RWPE1 (cell line): Measurements from ENCODE around the gene SEMA3B.

Experiments used
- CTCF ChIA-PET: fragments of 350-600 bp; sonication (Branson Sonifier 250); formaldehyde crosslinking; extraction: SDS; loops from one replicate; lab custom pipeline; 2021; lab: Yijun Ruan, JAX
- POLR2A ChIA-PET: fragments of 400-600 bp; formaldehyde crosslinking; extraction: SDS; loops from one replicate; lab custom pipeline; 2020; ENCODE audit warnings: antibody characterized with exemption; ENCODE audit not compliant: low non-redundant PET; lab: Yijun Ruan, JAX
- DNase-seq: peaks from one replicate; pipeline ENCODE4 v3.0.0; 2012; ENCODE audit warnings: low spot score
- H3K27ac ChIP-seq: fragments of 450-650 bp; 2 replicates; pipeline ENCODE4 v1.5.1; 2017
- TF ChIP-seq, protein P1 (sequence below): fragments of 450-650 bp; conservative IDR thresholded peaks from 2 replicates; pipeline ENCODE4 v1.5.1; 2017; ENCODE audit warnings: low read depth, mild to moderate bottlenecking

The SEMA3B gene

DNA sequence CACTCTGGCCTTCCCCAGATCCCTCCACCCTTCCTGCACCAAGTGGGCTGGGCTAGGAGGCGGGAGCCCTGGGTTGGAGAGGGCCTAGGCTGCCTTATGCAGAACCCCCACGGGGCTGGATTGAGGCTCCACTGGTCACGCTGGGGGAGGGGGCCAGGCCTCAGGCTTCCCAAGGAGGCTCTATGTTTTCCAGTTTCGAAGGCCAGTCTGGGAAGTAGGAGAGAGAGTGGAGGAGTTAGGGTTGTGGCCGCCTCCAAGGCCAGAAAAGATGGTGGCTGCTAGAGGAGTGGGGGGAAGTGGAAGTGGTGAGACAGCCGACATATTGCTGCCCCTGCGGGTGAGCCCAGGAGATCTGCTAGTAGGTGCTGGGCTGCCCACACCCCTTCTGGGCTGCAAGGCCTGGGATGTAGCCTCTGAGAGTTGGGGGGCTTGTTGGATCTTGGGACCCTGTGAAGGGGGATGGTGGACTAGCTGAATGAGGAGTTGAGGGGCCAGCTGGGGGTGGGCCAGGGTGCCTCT lies 31.8 kb upstream of the SEMA3B start:
- H3K27ac ChIP-seq: peak overlapping the region; percentile 100
- TF ChIP-seq, protein P1, sequence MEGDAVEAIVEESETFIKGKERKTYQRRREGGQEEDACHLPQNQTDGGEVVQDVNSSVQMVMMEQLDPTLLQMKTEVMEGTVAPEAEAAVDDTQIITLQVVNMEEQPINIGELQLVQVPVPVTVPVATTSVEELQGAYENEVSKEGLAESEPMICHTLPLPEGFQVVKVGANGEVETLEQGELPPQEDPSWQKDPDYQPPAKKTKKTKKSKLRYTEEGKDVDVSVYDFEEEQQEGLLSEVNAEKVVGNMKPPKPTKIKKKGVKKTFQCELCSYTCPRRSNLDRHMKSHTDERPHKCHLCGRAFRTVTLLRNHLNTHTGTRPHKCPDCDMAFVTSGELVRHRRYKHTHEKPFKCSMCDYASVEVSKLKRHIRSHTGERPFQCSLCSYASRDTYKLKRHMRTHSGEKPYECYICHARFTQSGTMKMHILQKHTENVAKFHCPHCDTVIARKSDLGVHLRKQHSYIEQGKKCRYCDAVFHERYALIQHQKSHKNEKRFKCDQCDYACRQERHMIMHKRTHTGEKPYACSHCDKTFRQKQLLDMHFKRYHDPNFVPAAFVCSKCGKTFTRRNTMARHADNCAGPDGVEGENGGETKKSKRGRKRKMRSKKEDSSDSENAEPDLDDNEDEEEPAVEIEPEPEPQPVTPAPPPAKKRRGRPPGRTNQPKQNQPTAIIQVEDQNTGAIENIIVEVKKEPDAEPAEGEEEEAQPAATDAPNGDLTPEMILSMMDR: no peak
- no peak for DNase-seq
- ChIA-PET POLR2A (no interaction called here), CTCF (interaction anchor here (0.8 to 1.1 kb wide), 2 partner anchors 9 to 10 kb away, joined by 3 to 5 read pairs; no protein-coding TSS in a partner anchor)

DNA sequence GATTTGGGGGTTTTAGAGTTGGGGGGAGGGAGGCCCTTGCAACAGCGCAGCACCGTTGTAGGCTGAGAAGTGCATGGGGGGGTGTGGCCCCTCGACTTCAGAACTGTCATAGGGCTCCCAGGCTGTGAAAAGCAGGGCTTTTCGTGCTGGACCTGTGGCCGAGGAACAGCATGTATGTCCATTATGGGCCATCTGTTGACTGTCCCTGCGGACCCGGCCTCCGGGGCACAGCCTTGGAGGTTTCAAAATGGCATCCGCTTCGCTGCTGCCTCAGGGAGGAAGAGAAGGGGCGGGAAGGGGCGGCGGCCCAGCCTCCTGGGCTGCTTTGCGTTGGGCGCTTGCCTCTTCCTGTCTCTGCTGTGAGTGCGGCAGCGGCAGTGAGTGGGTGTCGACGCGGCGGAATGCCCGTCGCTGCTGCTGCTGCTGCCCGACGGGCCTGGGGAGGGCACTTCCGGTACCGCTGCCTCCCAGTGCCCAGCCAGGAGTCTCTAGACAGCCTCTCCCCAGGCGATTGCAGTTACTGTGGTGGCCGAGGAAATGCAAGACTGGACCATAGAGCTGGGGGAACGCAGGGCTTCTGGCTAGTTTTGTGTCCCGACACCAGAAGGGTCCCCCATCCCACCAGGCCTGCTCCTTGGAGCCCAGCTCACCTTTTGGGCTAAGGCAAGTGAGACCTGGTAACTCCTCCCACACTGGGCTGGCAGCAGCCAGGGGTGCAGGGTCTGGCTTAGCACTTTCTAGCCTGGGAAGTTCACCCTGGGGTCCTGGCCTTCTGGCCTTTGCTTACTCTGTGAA lies 31.0 kb upstream of the SEMA3B start:
- TF ChIP-seq, protein P1: no peak
- CTCF ChIA-PET: interaction anchor here (0.6 to 0.8 kb wide), 3 partner anchors 8 to 26 kb away, joined by 3 to 5 read pairs (median 3); no protein-coding TSS in a partner anchor
- peak overlapping the region; percentile 100 for H3K27ac ChIP-seq
- POLR2A ChIA-PET: interaction anchor here (0.5 to 0.6 kb wide), 2 partner anchors 9 to 42 kb away, joined by 3 read pairs; no protein-coding TSS in a partner anchor
- DNase-seq: peak; percentile 73

DNA sequence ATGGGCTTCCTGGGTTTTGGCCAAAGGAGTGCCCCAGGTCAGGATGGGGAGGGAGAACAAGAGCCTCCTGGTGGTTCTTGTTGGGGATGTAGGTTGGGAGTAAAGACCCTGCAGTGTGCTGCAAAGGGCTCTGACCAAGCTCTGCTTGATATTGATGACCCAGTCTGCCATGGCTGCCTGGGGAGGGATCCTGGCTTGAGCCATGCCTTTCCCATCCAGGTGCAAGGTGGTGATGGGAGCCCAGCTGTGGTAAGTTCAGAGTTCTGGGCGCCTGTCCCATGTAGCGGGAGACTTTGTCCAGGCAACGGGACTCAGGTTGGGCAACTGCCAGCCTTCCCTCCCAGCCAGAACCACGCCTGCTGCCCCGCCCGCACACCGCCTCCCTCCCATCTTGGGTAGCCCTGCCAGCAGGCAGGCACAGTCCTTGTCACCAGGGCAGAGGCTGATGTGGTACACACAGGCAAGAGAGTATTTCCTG lies 30.4 kb upstream of the SEMA3B start:
- DNase-seq: no peak
- POLR2A ChIA-PET: interaction anchor here (0.5 kb wide), 1 partner anchor 10 kb away, joined by 3 read pairs; no protein-coding TSS in a partner anchor
- CTCF ChIA-PET: no interaction called here
- TF ChIP-seq, protein P1: no peak
- peak overlapping the region; percentile 100 for H3K27ac ChIP-seq

DNA sequence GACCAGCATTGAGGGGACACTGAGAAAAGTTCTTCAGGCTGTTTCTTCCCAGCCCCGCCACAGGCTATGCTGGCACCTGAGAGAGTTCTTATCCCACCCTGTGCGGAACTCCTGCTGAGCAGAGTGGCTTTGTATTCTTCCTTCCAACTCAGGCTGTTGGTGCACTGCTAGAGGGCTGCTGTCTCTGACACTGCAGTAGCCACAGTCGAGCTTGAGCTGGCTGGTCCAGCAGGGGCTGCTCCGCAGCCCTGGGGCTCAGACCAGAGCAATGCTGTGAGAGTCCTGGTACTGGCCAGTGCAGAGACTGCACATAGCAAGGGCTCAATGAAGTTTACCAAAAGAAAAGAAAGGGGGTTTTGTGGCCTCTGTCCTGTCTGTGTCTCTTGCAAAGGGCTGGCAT lies 29.3 kb upstream of the SEMA3B start:
- H3K27ac ChIP-seq: peak overlapping the region; percentile 100
- POLR2A ChIA-PET: no interaction called here
- CTCF ChIA-PET: no interaction called here

DNA sequence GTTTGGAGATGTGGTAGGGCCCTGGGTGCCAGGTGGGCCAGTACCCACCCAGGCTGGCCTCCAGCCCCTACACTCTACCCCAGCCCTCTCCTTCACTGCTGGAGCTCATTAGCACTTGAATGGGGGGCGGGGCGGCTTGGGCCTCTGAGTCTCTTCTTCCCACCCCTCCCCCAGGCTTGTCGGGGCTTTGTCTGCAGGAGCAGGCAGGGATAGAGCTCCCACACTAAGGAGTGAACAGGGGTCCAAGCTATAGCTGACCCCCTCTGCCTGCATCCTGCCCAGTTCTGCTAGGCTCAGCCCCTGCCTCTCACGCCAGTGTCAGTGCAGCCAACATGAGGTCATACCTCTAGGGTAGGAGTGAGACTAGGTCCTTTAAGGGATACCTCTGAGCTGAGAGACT lies 27.8 kb upstream of the SEMA3B start:
- DNase-seq: no peak
- H3K27ac ChIP-seq: peak overlapping the region; percentile 100
- TF ChIP-seq, protein P1: no peak
- ChIA-PET CTCF (interaction anchor here (0.9 kb wide), 1 partner anchor 47 kb away, joined by 4 read pairs; no protein-coding TSS in a partner anchor), POLR2A (no interaction called here)

More for the DNA sequence above, 29.3 kb upstream of the SEMA3B start:
- no peak for DNase-seq
- TF ChIP-seq, protein P1: no peak

DNA sequence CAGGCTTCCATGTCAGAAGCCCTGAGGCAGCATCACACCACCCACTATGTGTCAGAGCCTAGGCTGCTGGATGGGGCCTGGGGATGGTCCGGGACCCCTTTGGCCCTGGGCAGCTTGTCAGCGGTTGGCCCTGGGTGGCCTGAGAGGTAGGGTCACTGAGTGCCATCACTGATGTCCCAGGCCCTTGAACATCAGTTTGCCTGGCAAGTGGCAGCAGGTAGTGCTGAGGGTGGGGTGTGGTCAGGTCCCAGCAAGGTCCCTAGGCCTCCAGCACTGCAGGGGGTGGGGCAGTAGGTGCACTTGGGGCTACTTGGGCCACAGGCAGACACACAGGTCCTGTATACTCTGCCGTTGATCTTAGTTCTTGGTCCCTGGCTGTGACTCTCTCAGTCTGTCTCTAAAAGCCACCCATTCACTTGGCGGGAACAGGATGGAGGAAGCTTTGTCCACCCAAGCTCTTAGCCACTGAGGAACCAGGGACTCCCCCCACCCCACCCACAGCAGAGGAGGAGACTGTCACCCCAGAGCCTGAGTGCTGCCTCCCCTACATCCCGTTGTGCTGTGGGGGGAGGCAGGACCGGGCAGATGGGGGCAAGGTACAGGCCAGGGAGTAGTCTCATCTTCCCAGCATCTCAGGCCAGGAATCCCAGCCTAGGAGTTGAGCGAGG lies 27.1 kb upstream of the SEMA3B start:
- CTCF ChIA-PET: interaction anchor here (0.5 to 0.9 kb wide), 2 partner anchors 15 to 47 kb away, joined by 3 to 4 read pairs; no protein-coding TSS in a partner anchor
- POLR2A ChIA-PET: no interaction called here
- DNase-seq: no peak
- H3K27ac ChIP-seq: peak overlapping the region; percentile 100
- TF ChIP-seq, protein P1: no peak
